H1 (cell line): ENCODE measurements around the gene OPCML. TPM values are rescaled to one million over a fixed set of nuclear protein-coding genes. Genes with fewer than 3 reads are reported as not detected.
A peak's percentile ranks its signal among the peaks of the same experiment; 100 is the strongest.

Source experiments
- CTCF ChIA-PET: fragments of 300-600 bp; sonication (Branson Sonifier 250); formaldehyde crosslinking; loops from one replicate; lab custom pipeline; 2021; ENCODE audit not compliant: partially characterized antibody; lab: Charles Lee
- POLR2A ChIA-PET: fragments of 300-600 bp; sonication (Branson Sonifier 250); formaldehyde crosslinking; loops from one replicate; lab custom pipeline; 2021; ENCODE audit warnings: inconsistent platforms; ENCODE audit not compliant: partially characterized antibody; lab: Charles Lee
- DNase-seq, 2 experiments: peaks; one replicate each; pipeline versions ENCODE4 v3.0.0 to v3.0.0-alpha.2; 2010 to 2022; ENCODE audit warnings: low spot score in 2 of 2, low read depth in 1 of 2, mixed read lengths in 1 of 2
- FAIRE-seq: peaks from 2 replicates; lab custom pipeline; 2011; peaks lifted over from hg19 to GRCh38; lab: Jason Lieb, UNC
- H2AFZ ChIP-seq: 2 replicates; pipeline ENCODE4 v1.8.1; 2012; ENCODE audit warnings: low read length, inconsistent platforms
- H2AK5ac ChIP-seq: 2 replicates; pipeline ENCODE4 v1.6.1; 2013; ENCODE audit warnings: low read depth, low read length
- H2BK120ac ChIP-seq: replicated peaks from 2 replicates; pipeline ENCODE3; 2013; ENCODE audit warnings: low read depth, low read length, inconsistent platforms
- H2BK12ac ChIP-seq: 2 replicates; pipeline ENCODE4 v1.6.1; 2013; ENCODE audit warnings: low read depth, low read length
- H2BK15ac ChIP-seq: 2 replicates; pipeline ENCODE4 v1.6.1; 2013; ENCODE audit warnings: low read length
- H2BK20ac ChIP-seq: 2 replicates; pipeline ENCODE4 v1.6.1; 2013; ENCODE audit warnings: low read length
- H2BK5ac ChIP-seq: 2 replicates; pipeline ENCODE4 v1.6.1; 2013; ENCODE audit warnings: low read depth, low read length
- H3K14ac ChIP-seq: 2 replicates; pipeline ENCODE4 v1.6.1; 2013; ENCODE audit warnings: inconsistent platforms; ENCODE audit not compliant: insufficient read length
- H3K18ac ChIP-seq: 2 replicates; pipeline ENCODE4 v1.6.1; 2013; ENCODE audit warnings: low read length; ENCODE audit errors: extremely low read depth
- H3K23ac ChIP-seq: 2 replicates; pipeline ENCODE4 v1.6.1; 2013; ENCODE audit warnings: inconsistent platforms; ENCODE audit not compliant: insufficient read length
- H3K23me2 ChIP-seq: 2 replicates; pipeline ENCODE4 v1.6.1; 2013; ENCODE audit warnings: low read depth, low read length
- H3K27ac ChIP-seq: 2 replicates; pipeline ENCODE4 v1.6.1; 2011; ENCODE audit warnings: low read depth, low read length, inconsistent platforms
- H3K27me3 ChIP-seq, 4 experiments: replicated peaks in 1 of 4; 1 replicate in 1 of 4; 2 replicates in 3 of 4; pipeline versions ENCODE4 v1.6.1 to v1.8.1; 2011 to 2013; ENCODE audit warnings: low read length in 3 of 4, mild to moderate bottlenecking in 3 of 4, inconsistent platforms in 2 of 4, mixed read lengths in 2 of 4, moderate library complexity in 1 of 4; ENCODE audit not compliant: control insufficient read depth in 3 of 4, insufficient read depth in 3 of 4; ENCODE audit errors: extremely low read depth in 1 of 4
- H3K36me3 ChIP-seq, 4 experiments: 2 replicates each; pipeline versions ENCODE4 v1.6.1 to v1.8.1; 2011 to 2013; ENCODE audit warnings: mild to moderate bottlenecking in 4 of 4, low read length in 3 of 4, moderate library complexity in 2 of 4, control low read depth in 1 of 4, inconsistent platforms in 1 of 4; ENCODE audit not compliant: insufficient read depth in 4 of 4, control insufficient read depth in 2 of 4
- H3K4ac ChIP-seq: replicated peaks from 2 replicates; pipeline ENCODE3; 2013; ENCODE audit warnings: low read length, low read depth, mixed read lengths, inconsistent platforms; ENCODE audit not compliant: insufficient read length
- H3K4me1 ChIP-seq, 4 experiments: replicated peaks in 1 of 4; 1 replicate in 1 of 4; 2 replicates in 3 of 4; pipeline versions ENCODE4 v1.6.1 to v1.8.1; 2011 to 2013; ENCODE audit warnings: low read length in 3 of 4, inconsistent platforms in 2 of 4, mixed read lengths in 1 of 4; ENCODE audit not compliant: insufficient read depth in 4 of 4, control insufficient read depth in 3 of 4
- H3K4me2 ChIP-seq, 2 experiments: 2 replicates each; pipeline versions ENCODE4 v1.6.1 to v1.8.1; 2011 to 2013; ENCODE audit warnings: low read depth in 2 of 2, low read length in 2 of 2, control low read depth in 1 of 2, inconsistent platforms in 1 of 2, mild to moderate bottlenecking in 1 of 2; ENCODE audit not compliant: insufficient read depth in 1 of 2
- H3K4me3 ChIP-seq, 4 experiments: fragments of 200-600, 300-600 bp in 1 of 4; sonication (generic), shearing (Covaris generic), sonication (Bioruptor Twin) in 1 of 4; 2 replicates each; pipeline versions ENCODE4 v1.5.1 to v1.8.1; 2011 to 2016; ENCODE audit warnings: low read length in 4 of 4, low read depth in 3 of 4, control low read depth in 2 of 4, inconsistent platforms in 2 of 4, mild to moderate bottlenecking in 2 of 4, mixed read lengths in 1 of 4, moderate library complexity in 1 of 4; ENCODE audit not compliant: insufficient read depth in 2 of 4; ENCODE audit errors: extremely low read depth in 1 of 4
- H3K56ac ChIP-seq: replicated peaks from 2 replicates; pipeline ENCODE3; 2013; ENCODE audit warnings: low read depth, mild to moderate bottlenecking, mixed read lengths, low read length, inconsistent platforms; ENCODE audit not compliant: insufficient read length
- H3K79me1 ChIP-seq: 2 replicates; pipeline ENCODE4 v1.6.1; 2013; ENCODE audit warnings: low read depth, low read length, control low read depth
- H3K79me2 ChIP-seq, 2 experiments: 2 replicates each; pipeline versions ENCODE4 v1.6.1 to v1.8.1; 2012 to 2013; ENCODE audit warnings: low read length in 2 of 2, mild to moderate bottlenecking in 2 of 2, inconsistent platforms in 1 of 2; ENCODE audit not compliant: insufficient read depth in 2 of 2, control insufficient read depth in 1 of 2
- H3K9ac ChIP-seq, 4 experiments: replicated peaks in 1 of 4; 1 replicate in 1 of 4; 2 replicates in 3 of 4; pipeline versions ENCODE4 v1.6.1 to v1.8.1; 2011 to 2013; ENCODE audit warnings: low read depth in 3 of 4, low read length in 3 of 4, control low read depth in 2 of 4, mild to moderate bottlenecking in 2 of 4, moderate library complexity in 2 of 4, inconsistent platforms in 1 of 4; ENCODE audit errors: extremely low read depth in 1 of 4
- H3K9me3 ChIP-seq, 2 experiments: 2 replicates each; pipeline versions ENCODE4 v1.6.1 to v1.8.1; 2012 to 2013; ENCODE audit warnings: mild to moderate bottlenecking in 2 of 2, moderate library complexity in 2 of 2, control low read depth in 1 of 2, inconsistent platforms in 1 of 2, low read depth in 1 of 2, low read length in 1 of 2, mixed read lengths in 1 of 2; ENCODE audit not compliant: insufficient read depth in 2 of 2
- H4K20me1 ChIP-seq, 2 experiments: replicated peaks in 1 of 2; 2 replicates each; pipeline versions ENCODE3 to v1.8.1; 2011 to 2013; ENCODE audit warnings: inconsistent platforms in 2 of 2, low read length in 2 of 2, mild to moderate bottlenecking in 1 of 2; ENCODE audit not compliant: insufficient read depth in 2 of 2, control insufficient read depth in 1 of 2
- H4K5ac ChIP-seq: 2 replicates; pipeline ENCODE4 v1.6.1; 2013; ENCODE audit warnings: low read length, low read depth, mixed read lengths, inconsistent platforms; ENCODE audit not compliant: insufficient read length
- H4K8ac ChIP-seq: 2 replicates; pipeline ENCODE4 v1.8.0; 2013; ENCODE audit warnings: mild to moderate bottlenecking, moderate library complexity, low read length, inconsistent platforms; ENCODE audit not compliant: insufficient read depth; ENCODE audit errors: extremely low read depth
- H4K91ac ChIP-seq: replicated peaks from 2 replicates; pipeline ENCODE3; 2013; ENCODE audit warnings: low read length, mixed read lengths, inconsistent platforms; ENCODE audit not compliant: insufficient read length
- BACH1 ChIP-seq: IDR thresholded peaks from 2 replicates; pipeline ENCODE4 v1.6.1; 2012; ENCODE audit warnings: low read length, improper control_type of control experiment
- EGR1 ChIP-seq: IDR thresholded peaks from 2 replicates; pipeline ENCODE4 v1.6.1; 2011; ENCODE audit warnings: low read depth, low read length, borderline replicate concordance
- EP300 ChIP-seq, 2 experiments: IDR thresholded peaks; 1 replicate in 1 of 2; 2 replicates in 1 of 2; pipeline ENCODE4 v1.6.1; 2011 to 2012; ENCODE audit warnings: low read depth in 2 of 2, low read length in 2 of 2, mild to moderate bottlenecking in 2 of 2, borderline replicate concordance in 1 of 2, inconsistent platforms in 1 of 2, moderate library complexity in 1 of 2
- NANOG ChIP-seq: IDR thresholded peaks from 2 replicates; pipeline ENCODE4 v1.6.1; 2011; ENCODE audit warnings: low read length, low read depth, mild to moderate bottlenecking, inconsistent platforms; ENCODE audit not compliant: insufficient read depth, poor library complexity, severe bottlenecking
- PHF8 ChIP-seq: fragments of 200-600 bp; sonication (generic); conservative IDR thresholded peaks from 2 replicates; pipeline ENCODE4 v1.7.1; 2012; ENCODE audit warnings: low read depth, mild to moderate bottlenecking, inconsistent platforms, low read length, moderate library complexity
- RNF2 ChIP-seq: fragments of 200-900, 300-1000 bp; sonication (generic); IDR thresholded peaks from 2 replicates; pipeline ENCODE4 v1.7.1; 2016; ENCODE audit warnings: borderline replicate concordance, low read depth, mild to moderate bottlenecking, antibody characterized with exemption, low read length; ENCODE audit not compliant: poor library complexity, severe bottlenecking; ENCODE audit errors: missing control alignments
- SIN3A ChIP-seq, 2 experiments: IDR thresholded peaks in 1 of 2; conservative IDR thresholded peaks in 1 of 2; 2 replicates each; pipeline ENCODE4 v1.6.1; 2011 to 2012; ENCODE audit warnings: low read length in 2 of 2, improper control_type of control experiment in 1 of 2, low read depth in 1 of 2, mild to moderate bottlenecking in 1 of 2
- SP1 ChIP-seq: IDR thresholded peaks from 2 replicates; pipeline ENCODE4 v1.6.1; 2011; ENCODE audit warnings: low read depth, low read length
- SP2 ChIP-seq: IDR thresholded peaks from 2 replicates; pipeline ENCODE4 v1.6.1; 2012; ENCODE audit warnings: mild to moderate bottlenecking, low read length, inconsistent platforms
- WGBS, 2 experiments: shearing (Covaris generic) in 1 of 2; methylation state at CpG; one replicate each; pipeline versions ENCODE4 v1.1.6 to v1.1.7; 2013 to 2015; ENCODE audit warnings: low lambda C conversion rate in 2 of 2, mixed read lengths in 2 of 2, inconsistent platforms in 1 of 2, low coverage in 1 of 2, missing lambda C conversion rate in 1 of 2; ENCODE audit not compliant: insufficient replicate concordance in 2 of 2, insufficient coverage in 1 of 2, insufficient read length in 1 of 2; ENCODE audit errors: extremely low coverage in 1 of 2, missing lambda C conversion rate in 1 of 2; 5-methylcytosine and 5-hydroxymethylcytosine counted together
- polyA plus RNA-seq, 7 experiments: library from polyadenylated mRNA; depleted of rRNA in 3 of 7; stranded (reverse) in 5 of 7; unstranded in 2 of 7; fragments of >200 nt in 5 of 7; fragments of 200-250 nt in 2 of 7; gene quantifications; 1 replicate in 5 of 7; 2 replicates in 1 of 7; 4 replicates in 1 of 7; pipeline versions ENCODE4 v1.2.1 to v1.2.3, GENCODE V29; 2011 to 2013; ENCODE audit warnings: missing spikeins in 2 of 7, mixed read lengths in 2 of 7
- total RNA-seq: library from RNA; stranded (reverse); fragmentation: NEBNext Ultra II Directional; extraction: Animal tissue kit (Norgen Biotek cat#: 25700); gene quantifications from 2 replicates; pipeline ENCODE4 v1.2.1, GENCODE V29; 2021

Gene OPCML
- total and polyA plus RNA-seq, 2 of the 8 experiments (the other 6 are each of a cell fraction or from before 2014, with no cell fraction given), result 2.3 to 3.1 TPM

DNA sequence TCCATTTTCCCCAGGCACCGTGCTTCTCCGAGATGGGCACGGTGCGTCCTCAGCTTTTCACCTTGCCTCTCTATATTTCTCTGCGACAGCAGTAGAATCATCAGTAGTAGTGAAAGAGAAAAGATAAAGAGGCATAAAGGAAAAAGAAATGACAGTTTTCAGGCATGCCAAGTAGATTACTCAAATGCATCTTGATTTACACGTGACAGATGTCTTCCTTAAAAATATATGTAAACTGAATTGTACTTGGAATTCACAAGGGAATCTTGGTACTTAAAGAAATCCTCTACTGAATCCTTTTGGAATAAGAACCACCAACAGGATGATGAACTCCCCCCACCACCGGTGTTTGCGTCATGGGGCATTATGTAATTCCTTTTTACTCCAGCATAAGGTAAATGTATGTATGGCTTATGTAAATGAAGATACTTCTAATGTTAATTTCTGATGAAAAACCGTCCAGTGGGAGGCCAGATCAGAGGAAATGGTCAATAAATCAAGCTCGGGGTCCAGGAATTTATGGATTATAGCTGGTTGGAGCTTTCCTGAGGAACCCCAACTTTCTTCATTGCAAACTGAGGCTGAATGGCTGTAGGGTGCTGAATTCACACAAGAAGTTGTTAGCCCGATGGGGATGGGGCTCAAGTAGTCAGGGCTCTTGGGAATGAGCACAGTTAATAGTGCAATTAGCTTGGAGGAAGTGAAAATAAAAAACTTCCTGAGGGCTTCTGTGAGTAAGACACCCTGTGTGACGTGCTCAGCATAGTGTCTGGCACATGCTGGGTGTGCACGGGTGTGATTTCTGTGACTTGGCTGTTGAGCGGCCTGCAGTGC lies 630.4 kb downstream of the OPCML start:
- no peak for DNase-seq

More for the DNA sequence above, 630.4 kb downstream of the OPCML start:
- Histone ChIP-seq H4K91ac (no peak overlapping the region), H2BK5ac (peak overlapping the region; percentile 79; the same call in 1 of the 2 replicates), H2BK120ac (peak overlapping the region; percentile 78), H3K4me3 (no peak overlapping the region), H3K27ac (no peak overlapping the region), H3K9me3 (0 out of 4 replicates have a peak, but pooled peaks cover 0 to 3% of the 10 kb centered on the region in 2 experiments), H2BK15ac (no peak overlapping the region), H3K9ac (no peak overlapping the region), H3K23me2 (no peaks in the 10 kb centered on the region), H3K4me2 (peak overlapping the region in 1 of 2 experiments; percentile 15; a peak in 2 of 4 replicates), H3K4me1 (peaks cover 2 to 14% (median 9%) of the 10 kb centered on the region in 4 experiments; a peak in 6 of 7 replicates), H3K27me3 (no peaks in the 10 kb centered on the region), H3K79me1 (no peaks in the 10 kb centered on the region), H2AK5ac (peak overlapping the region; percentile 94; the same call in 1 of the 2 replicates), H2BK12ac (peak overlapping the region; percentile 94; the same call in 1 of the 2 replicates), H3K79me2 (no peaks in the 10 kb centered on the region), H2BK20ac (no peak overlapping the region; the same call in 1 of the 2 replicates), H4K20me1 (no peaks in the 10 kb centered on the region), H3K56ac (no peak overlapping the region), H4K5ac (peak overlapping the region; percentile 18), H2AFZ (no peak overlapping the region), H3K14ac (no peak overlapping the region), H3K4ac (no peak overlapping the region), H3K36me3 (no peaks in the 10 kb centered on the region), H4K8ac (no peak overlapping the region; the same call in 1 of the 2 replicates), H3K18ac (no peak overlapping the region), H3K23ac (no peak overlapping the region)
- 63% methylated on average over 14 of the region's 14 CpGs; no CpG with 5 or more reads in 1 of the 2 experiments for WGBS, 2 experiments
- TF ChIP-seq EP300 (IDR thresholded peaks at IDR 0.05; ENCODE audit: borderline replicate concordance in 1 of 2, low read depth in 2 of 2, low read length in 2 of 2) (no peak), EGR1 (no peak), SIN3A (conservative IDR thresholded peaks at IDR 0.05 in 1 of 2, IDR thresholded peaks at IDR 0.05 in 1 of 2; ENCODE audit: low read depth in 1 of 2, low read length in 2 of 2) (no peak), SP1 (no peak), PHF8 (no peak), SP2 (no peak), NANOG (no peak), RNF2 (no peak), BACH1 (no peak)
- POLR2A ChIA-PET, result no interaction called here
- CTCF ChIA-PET, result interaction anchor here (0.6 to 1.8 kb wide), 3 partner anchors 10 to 39 kb away, joined by 3 to 11 read pairs (median 3); no protein-coding TSS in a partner anchor
- no peak for FAIRE-seq
